Skeletal muscle satellite cell (primary cell): ENCODE results near the gene CYTIP.

Source experiments
- H3K27me3 ChIP-seq: 2 replicates; pipeline ENCODE4 v1.7.0; 2013; ENCODE audit warnings: low read length; ENCODE audit not compliant: control insufficient read depth, insufficient read depth
- H3K36me3 ChIP-seq: 2 replicates; pipeline ENCODE4 v1.7.0; 2013; ENCODE audit warnings: mild to moderate bottlenecking, control low read depth, low read length; ENCODE audit not compliant: insufficient read depth
- H3K4me1 ChIP-seq: 2 replicates; pipeline ENCODE4 v1.7.0; 2013; ENCODE audit warnings: low read length; ENCODE audit not compliant: control insufficient read depth, insufficient read depth
- H3K4me2 ChIP-seq: 2 replicates; pipeline ENCODE4 v1.7.0; 2013; ENCODE audit warnings: mild to moderate bottlenecking, low read length
- H3K4me3 ChIP-seq: 2 replicates; pipeline ENCODE4 v1.7.0; 2013; ENCODE audit warnings: low read length
- H3K9ac ChIP-seq: 2 replicates; pipeline ENCODE4 v1.7.0; 2013; ENCODE audit warnings: mild to moderate bottlenecking, low read depth, low read length, moderate library complexity
- H3K9me3 ChIP-seq: replicated peaks from 2 replicates; pipeline ENCODE4 v1.7.0; 2013; ENCODE audit warnings: mild to moderate bottlenecking, control low read depth, low read length

Gene CYTIP

DNA sequence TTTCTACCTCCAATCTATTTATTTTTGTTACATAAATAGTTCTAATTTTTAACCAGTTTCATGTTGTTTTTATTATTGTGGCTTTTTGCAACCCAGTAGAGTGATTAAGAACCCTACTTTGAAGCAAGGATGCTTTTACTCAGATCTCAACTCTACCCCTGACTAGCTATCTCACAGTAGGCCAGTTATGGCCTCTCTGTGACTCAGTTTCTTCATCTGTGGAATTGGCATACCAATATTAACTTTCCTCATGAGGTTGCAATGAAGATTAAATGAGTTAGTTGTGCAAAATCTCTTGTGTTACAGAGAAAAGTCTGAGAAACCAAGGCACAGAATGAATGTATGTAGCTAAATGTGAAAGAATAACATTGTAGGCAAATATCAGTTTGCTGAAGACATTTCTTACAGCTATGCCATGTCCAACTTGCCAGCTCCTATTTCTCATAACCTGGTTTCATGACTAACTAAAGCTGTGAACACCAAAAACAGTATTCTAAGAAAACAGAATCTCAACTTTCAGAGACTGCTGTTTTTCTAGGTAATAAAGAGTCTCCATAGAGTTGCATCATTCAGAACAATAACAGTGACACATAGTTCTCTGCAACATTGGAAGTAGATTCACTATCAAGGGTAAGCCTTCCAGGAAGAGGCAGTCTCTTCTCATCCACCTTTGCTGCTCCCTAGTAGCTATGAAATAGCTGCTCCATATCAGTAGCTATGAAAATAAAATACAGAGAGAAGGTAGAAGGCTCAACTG is 33.2 kb upstream of the CYTIP start:
- no peak overlapping the region for H3K9ac ChIP-seq
- H3K4me1 ChIP-seq: peaks cover 25% of the 10 kb centered on the region
- peak overlapping the region; percentile 5 for H3K4me2 ChIP-seq
- no peaks in the 10 kb centered on the region for H3K27me3 ChIP-seq
- H3K36me3 ChIP-seq: no peaks in the 10 kb centered on the region
- H3K4me3 ChIP-seq: no peak overlapping the region
- H3K9me3 ChIP-seq: no peaks in the 10 kb centered on the region

DNA sequence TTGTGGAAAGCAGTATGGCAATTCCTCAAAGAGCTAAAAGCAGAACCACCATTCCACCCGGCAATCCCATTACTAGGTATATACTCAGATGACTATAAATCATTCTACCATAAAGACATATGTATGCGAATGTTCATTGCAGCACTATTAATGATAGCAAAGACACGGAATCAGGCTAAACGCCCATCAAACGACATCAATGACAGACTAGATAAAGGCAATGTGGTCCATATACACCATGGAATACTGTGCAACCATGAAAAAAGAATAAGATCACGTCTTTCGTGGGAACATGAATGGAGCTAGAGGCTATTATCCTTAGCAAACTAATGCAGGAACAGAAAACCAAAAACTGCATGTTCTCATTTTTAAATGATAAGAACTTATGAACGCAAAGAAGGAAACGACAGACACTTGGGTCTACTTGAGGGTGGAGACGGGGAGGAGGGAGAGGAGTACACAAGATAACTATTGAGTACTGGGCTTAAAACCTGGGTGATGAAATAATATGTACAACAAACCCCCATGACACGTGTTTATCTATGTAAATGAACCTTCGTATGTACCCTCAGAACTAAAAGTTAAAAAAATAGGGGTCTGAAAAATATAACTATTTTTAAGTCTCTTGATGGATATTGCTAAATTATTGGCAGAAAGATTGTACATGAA is 32.0 kb upstream of the CYTIP start:
- Histone ChIP-seq H3K9ac (no peak overlapping the region), H3K4me3 (no peak overlapping the region), H3K4me2 (no peak overlapping the region), H3K4me1 (peaks cover 22% of the 10 kb centered on the region), H3K27me3 (no peaks in the 10 kb centered on the region), H3K36me3 (no peaks in the 10 kb centered on the region), H3K9me3 (no peaks in the 10 kb centered on the region)

DNA sequence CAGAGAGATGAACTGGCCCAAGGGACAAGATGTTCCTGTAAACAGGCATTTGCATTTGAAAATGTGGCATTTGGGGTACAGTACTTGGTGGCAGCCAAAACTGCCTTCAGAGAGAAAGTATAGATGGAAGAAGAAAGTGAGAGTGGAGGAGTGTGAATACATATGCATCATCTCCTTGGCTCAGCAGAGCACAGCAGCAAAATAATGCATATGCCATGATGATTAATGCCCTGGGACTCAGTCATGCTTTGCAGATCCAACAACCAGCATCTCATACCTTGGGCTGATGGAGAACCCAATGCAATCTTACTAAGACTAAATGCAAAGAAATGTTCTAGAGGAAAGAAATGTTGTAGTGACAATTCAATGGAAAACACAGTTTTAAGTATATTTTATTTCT is 29.7 kb upstream of the CYTIP start:
- H3K9me3 ChIP-seq: no peaks in the 10 kb centered on the region
- H3K36me3 ChIP-seq: no peaks in the 10 kb centered on the region

DNA sequence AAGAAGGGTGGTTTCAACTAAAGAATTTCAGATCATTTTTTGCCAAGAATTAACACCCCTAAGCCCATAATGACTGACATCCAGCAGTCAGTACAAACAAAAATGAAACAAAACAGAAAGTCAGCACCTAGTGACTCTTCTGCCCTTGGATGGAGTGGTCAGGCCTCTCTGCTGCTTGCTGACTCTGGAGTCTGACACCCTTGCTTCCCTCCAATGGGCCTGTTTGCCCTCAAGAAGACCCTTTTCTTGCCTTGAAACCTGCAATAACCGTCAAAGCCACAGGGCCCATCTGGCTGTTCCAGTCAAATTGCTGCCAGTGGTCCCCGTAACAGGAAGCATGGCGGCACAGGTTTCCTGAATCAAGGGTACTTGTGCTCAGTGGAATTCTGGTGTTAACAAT is 27.2 kb upstream of the CYTIP start:
- Histone ChIP-seq H3K27me3 (no peaks in the 10 kb centered on the region), H3K4me2 (no peak overlapping the region), H3K36me3 (no peaks in the 10 kb centered on the region), H3K9ac (no peak overlapping the region), H3K4me3 (no peak overlapping the region), H3K4me1 (peaks cover 24% of the 10 kb centered on the region), H3K9me3 (no peaks in the 10 kb centered on the region)

More for the DNA sequence above, 29.7 kb upstream of the CYTIP start:
- Histone ChIP-seq H3K4me2 (no peak overlapping the region), H3K27me3 (no peaks in the 10 kb centered on the region), H3K4me1 (peaks cover 35% of the 10 kb centered on the region), H3K9ac (no peak overlapping the region), H3K4me3 (no peak overlapping the region)

DNA sequence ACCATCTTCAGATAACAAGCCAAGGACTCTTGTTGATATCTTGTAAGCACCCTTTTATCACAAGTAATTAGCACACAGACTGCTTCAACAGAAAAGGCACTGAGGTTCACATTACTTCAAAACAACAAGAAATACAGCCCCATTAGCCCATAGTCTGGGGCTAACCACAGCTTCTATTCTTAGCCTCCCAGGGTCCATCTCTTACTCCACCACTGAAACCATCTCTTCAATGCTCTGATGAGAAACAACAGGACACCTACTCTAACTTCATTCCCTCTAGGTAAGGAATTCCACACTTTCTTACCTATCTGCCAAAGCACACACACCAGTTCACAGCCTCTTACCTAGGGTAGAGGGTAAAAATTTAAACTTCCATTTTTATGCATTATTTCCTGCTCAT is 26.4 kb upstream of the CYTIP start:
- H3K9me3 ChIP-seq: no peaks in the 10 kb centered on the region
- no peaks in the 10 kb centered on the region for H3K36me3 ChIP-seq

DNA sequence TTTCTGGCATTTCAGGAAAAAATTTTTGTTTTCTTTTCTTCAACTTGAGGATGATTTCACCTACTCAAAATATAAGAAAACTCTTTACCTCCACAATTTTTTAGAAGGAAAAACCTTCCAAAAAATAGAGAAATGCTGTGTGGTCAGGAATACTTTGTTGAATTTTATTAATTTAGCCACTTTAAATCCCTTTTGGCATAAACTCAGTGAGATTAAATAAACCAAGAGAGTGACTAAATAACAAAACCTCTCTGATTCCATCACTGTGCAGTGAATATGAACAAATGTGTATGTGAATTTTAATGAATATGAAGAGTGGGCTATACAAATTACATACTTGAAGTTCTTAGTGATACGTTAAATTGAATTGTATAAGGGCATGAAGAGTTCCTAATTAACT is 25.8 kb upstream of the CYTIP start:
- Histone ChIP-seq H3K4me3 (no peak overlapping the region), H3K4me2 (peak overlapping the region; percentile 19), H3K36me3 (no peaks in the 10 kb centered on the region), H3K27me3 (no peaks in the 10 kb centered on the region), H3K4me1 (peaks cover 24% of the 10 kb centered on the region), H3K9ac (peak overlapping the region; percentile 57), H3K9me3 (no peaks in the 10 kb centered on the region)

More for the DNA sequence above, 26.4 kb upstream of the CYTIP start:
- H3K9ac ChIP-seq: peak overlapping the region; percentile 57
- peaks cover 24% of the 10 kb centered on the region for H3K4me1 ChIP-seq
- no peaks in the 10 kb centered on the region for H3K27me3 ChIP-seq
- no peak overlapping the region for H3K4me3 ChIP-seq
- H3K4me2 ChIP-seq: no peak overlapping the region

DNA sequence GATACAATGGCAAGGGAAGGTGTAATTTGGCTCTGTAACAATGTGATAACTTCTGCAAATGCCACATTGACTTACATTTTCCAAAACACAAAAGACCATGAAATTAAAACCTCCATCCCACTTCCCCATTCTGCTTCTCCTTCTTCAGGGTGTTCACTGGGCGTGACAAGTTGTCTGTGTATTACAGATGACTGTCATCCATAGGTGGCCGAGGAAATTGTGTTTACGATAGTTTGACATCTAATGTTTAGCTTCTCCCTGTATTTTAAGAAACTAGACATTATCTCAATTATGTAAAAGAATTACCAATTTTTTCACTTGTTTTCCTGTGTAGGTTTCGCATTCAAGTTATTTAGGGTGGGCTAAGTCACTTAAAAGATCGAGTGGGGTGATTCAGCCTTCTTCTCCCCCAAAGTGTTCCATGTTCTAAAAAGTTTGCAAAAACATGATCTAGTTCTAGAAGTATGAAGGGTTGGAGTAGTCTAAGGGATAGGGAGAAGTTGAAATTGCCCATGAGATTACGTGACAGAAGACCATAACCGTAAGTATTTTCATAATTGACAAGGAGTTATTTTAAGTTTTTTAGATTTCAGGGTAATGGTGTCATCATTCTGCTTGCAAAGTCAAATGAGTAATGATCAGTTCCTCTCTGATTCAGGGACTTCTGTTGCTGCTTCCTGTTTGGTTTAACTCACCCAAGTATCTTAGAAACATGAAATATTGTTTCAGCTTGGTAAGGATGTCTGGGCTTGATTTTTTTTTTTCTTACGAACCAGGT is 25.2 kb upstream of the CYTIP start:
- Histone ChIP-seq H3K4me3 (no peak overlapping the region), H3K9me3 (no peaks in the 10 kb centered on the region), H3K9ac (peak overlapping the region; percentile 59), H3K4me1 (peaks cover 24% of the 10 kb centered on the region), H3K4me2 (peak overlapping the region; percentile 32), H3K27me3 (no peaks in the 10 kb centered on the region), H3K36me3 (no peaks in the 10 kb centered on the region)

DNA sequence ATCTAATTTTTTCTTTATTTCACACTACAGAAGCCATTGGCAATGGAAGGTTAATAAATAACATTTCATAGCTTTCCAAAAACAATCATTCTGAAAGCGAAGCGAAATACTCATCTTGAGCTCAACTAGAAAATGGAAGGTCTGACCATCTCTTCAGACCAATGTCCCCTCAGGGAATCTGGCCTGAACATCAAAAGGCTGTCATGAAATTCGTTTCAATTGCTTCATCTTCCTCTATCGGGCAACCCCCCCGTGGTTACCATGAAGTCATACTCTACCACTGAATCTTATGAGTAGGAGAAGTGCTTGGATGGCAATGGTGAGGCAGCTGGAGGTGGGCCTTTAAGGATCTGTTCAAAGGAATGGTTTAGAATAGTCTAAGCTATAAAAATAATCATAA is 22.9 kb upstream of the CYTIP start:
- Histone ChIP-seq H3K9me3 (no peaks in the 10 kb centered on the region), H3K4me2 (no peak overlapping the region), H3K4me3 (no peak overlapping the region), H3K27me3 (no peaks in the 10 kb centered on the region), H3K4me1 (peaks cover 19% of the 10 kb centered on the region), H3K36me3 (no peaks in the 10 kb centered on the region), H3K9ac (no peak overlapping the region)

DNA sequence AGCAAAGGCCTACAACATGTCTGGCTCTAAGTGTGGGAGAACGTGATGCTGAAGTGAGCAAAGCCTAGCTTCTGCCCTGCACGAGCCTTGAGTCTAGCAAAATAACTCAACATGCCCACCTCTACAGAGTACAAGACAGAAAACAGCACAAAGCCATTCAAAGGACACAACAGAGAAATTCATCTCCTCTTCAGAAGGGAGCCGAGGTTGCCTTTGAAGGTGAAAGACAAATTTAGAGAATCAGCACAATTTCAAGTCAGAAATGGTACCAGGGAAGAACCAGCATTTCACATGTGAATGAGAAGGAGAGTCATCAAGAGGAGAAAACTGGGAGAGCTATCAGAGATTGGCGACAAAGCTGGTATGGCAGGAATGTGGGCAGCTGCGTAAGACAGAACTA is 21.7 kb upstream of the CYTIP start:
- no peaks in the 10 kb centered on the region for H3K27me3 ChIP-seq
- no peak overlapping the region for H3K9ac ChIP-seq
- no peak overlapping the region for H3K4me2 ChIP-seq
- no peak overlapping the region for H3K4me3 ChIP-seq
- no peaks in the 10 kb centered on the region for H3K9me3 ChIP-seq
- H3K36me3 ChIP-seq: no peaks in the 10 kb centered on the region
- H3K4me1 ChIP-seq: peaks cover 18% of the 10 kb centered on the region

DNA sequence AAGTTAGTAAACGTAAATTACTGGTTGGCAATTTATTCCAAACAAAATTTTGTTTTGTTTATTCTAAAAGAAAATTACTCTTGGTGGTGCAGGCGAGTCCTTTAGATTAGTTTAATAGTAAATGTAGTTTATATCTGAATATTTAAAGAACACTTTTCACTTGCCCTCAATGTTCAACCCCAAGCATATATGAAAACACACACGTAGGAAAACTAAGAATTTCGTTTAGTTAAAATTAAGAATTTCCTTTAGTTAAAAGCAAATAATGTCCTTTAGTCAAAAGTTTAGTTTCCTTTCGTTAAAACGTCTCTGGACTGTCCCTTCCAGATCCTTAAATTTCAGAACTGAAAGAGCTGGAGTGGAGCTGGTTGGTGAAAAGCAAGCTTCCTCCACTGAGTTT is 19.1 kb upstream of the CYTIP start:
- no peak overlapping the region for H3K9ac ChIP-seq
- no peak overlapping the region for H3K4me3 ChIP-seq
- no peaks in the 10 kb centered on the region for H3K27me3 ChIP-seq
- H3K4me1 ChIP-seq: no peaks in the 10 kb centered on the region
- no peak overlapping the region for H3K4me2 ChIP-seq
- H3K36me3 ChIP-seq: no peaks in the 10 kb centered on the region
- H3K9me3 ChIP-seq: no peaks in the 10 kb centered on the region

DNA sequence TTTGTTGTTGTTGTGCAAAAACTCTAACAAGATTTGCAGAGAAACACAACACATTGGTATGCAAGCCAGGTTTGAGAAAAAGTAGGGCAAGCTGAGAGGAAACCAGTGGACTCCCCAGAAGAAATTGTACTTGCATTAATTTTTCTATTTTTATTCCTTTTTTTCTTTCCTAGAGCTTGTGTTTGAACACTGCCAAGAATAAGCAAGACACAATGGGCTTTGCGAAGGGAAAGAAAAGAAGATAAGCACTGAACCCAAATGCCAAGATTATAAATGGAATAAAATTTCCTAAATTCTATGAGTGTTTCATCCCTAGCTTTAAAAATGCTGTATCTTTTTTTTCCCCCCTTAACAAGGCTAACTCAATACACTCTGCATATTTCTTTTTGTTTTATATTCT is 17.0 kb upstream of the CYTIP start:
- Histone ChIP-seq H3K4me3 (no peak overlapping the region), H3K4me1 (no peaks in the 10 kb centered on the region), H3K4me2 (no peak overlapping the region), H3K9me3 (no peaks in the 10 kb centered on the region), H3K36me3 (no peaks in the 10 kb centered on the region), H3K9ac (no peak overlapping the region), H3K27me3 (no peaks in the 10 kb centered on the region)
